Mucosa of descending colon (tissue), 3 donors: ENCODE data around the gene ADAMTSL1. TPM values are rescaled to one million over a fixed set of nuclear protein-coding genes. Genes with fewer than 3 reads are reported as not detected.

Experiments used
- ATAC-seq: fragments of 200-7000 bp; cut with Tn5 transposase; one replicate; pipeline ENCODE4 v1.9.1; 2020; ENCODE audit warnings: mild to moderate bottlenecking, moderate library complexity
- DNase-seq, 3 donors: peaks; one replicate each; pipeline ENCODE4 v3.0.0-alpha.2; 2020
- H3K36me3 ChIP-seq: fragments of 200-600 bp; one replicate; pipeline ENCODE4 v1.8.0; 2021; ENCODE audit warnings: low read depth, mild to moderate bottlenecking
- H3K4me1 ChIP-seq: fragments of 200-600 bp; one replicate; pipeline ENCODE4 v1.8.0; 2021; ENCODE audit warnings: low read depth, mild to moderate bottlenecking
- H3K4me3 ChIP-seq: fragments of 200-600 bp; one replicate; pipeline ENCODE4 v1.8.0; 2021; ENCODE audit warnings: mild to moderate bottlenecking
- H3K9me3 ChIP-seq: fragments of 200-600 bp; one replicate; pipeline ENCODE4 v1.8.0; 2021; ENCODE audit warnings: mild to moderate bottlenecking
- intact Hi-C, 2 donors: fragments of 100-400 bp; cut with DNase I in 1 of 2; cut with micrococcal nuclease in 1 of 2; formaldehyde crosslinking; loops; one replicate each; pipeline versions ENCODE4 v1.11.0 to v1.11.1; 2022; cut with DNase I, micrococcal nuclease
- total RNA-seq, 3 donors: library from RNA; stranded (reverse); fragmentation: NEBNext Ultra II Directional in 2 of 3; extraction: Animal tissue kit (Norgen Biotek cat#: 25700) in 2 of 3; gene quantifications; one replicate each; pipeline versions ENCODE4 v1.2.1 to v1.2.4, GENCODE V29; 2021 to 2023
- TF ChIP-seq, protein P1 (sequence below): fragments of 200-600 bp; IDR thresholded peaks from one replicate; pipeline ENCODE4 v1.8.0; 2022; ENCODE audit warnings: antibody characterized with exemption, mild to moderate bottlenecking
- donor health status: DM: no; HTN: no; CAD: no; lungs with moderate emphysema.
- donor health status: DM: no; HTN: no; CAD: no.
- donor health status: DM: no; HTN: yes; CAD: no.

ADAMTSL1 gene
- total RNA-seq, 3 donors from 2014 or later = 10.1 to 32.1 (median 22.6) TPM

DNA sequence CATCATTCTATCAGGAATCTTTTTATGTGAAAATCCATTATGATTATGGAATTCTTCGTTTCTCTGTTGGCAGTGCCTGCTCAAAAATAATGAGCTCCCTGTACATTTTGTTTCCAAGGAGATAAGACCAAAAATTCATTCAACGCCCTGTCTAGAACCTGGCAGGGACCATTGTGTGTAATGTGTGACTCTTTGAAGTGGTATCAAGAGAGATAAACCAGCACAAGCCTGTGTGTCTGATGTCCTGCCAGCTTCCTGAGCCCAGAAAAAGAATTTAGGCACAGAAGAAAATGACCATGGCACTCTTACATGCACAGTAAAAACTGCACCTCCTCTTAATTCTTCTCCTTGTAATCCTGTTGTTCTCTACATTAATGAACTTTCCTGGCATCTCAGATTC, 381.7 kb downstream of the ADAMTSL1 start:
- Histone ChIP-seq H3K4me3 (no peak overlapping the region), H3K36me3 (no peaks in the 10 kb centered on the region), H3K9me3 (no peaks in the 10 kb centered on the region), H3K4me1 (no peaks in the 10 kb centered on the region)
- TF ChIP-seq, protein P1, sequence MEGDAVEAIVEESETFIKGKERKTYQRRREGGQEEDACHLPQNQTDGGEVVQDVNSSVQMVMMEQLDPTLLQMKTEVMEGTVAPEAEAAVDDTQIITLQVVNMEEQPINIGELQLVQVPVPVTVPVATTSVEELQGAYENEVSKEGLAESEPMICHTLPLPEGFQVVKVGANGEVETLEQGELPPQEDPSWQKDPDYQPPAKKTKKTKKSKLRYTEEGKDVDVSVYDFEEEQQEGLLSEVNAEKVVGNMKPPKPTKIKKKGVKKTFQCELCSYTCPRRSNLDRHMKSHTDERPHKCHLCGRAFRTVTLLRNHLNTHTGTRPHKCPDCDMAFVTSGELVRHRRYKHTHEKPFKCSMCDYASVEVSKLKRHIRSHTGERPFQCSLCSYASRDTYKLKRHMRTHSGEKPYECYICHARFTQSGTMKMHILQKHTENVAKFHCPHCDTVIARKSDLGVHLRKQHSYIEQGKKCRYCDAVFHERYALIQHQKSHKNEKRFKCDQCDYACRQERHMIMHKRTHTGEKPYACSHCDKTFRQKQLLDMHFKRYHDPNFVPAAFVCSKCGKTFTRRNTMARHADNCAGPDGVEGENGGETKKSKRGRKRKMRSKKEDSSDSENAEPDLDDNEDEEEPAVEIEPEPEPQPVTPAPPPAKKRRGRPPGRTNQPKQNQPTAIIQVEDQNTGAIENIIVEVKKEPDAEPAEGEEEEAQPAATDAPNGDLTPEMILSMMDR = no peak
- intact Hi-C loops = no loop called here
- ATAC-seq (peak; percentile 45), DNase-seq (no peak)

DNA sequence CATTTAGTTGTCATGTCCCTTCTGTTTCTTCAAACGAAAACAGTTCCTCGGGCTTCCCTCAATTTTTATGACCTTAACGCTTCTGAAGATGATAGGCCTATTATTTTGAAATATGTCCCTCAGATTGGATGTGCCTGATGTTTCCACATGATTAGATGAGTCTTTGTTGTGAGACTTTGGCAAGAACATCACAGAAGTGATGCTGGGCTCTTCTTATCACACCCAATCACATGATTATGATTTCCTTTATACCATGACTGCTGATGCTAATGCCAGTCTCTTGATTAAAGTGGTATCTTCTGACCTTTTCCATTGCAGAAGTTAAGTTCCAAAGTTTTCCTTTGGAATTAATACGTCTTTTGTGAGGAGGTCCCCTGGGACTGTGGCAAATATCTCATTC, 383.4 kb downstream of the ADAMTSL1 start:
- DNase-seq (no peak), ATAC-seq (no peak)
- no peaks in the 10 kb centered on the region for H3K9me3 ChIP-seq
- no peaks in the 10 kb centered on the region for H3K36me3 ChIP-seq
- no peaks in the 10 kb centered on the region for H3K4me1 ChIP-seq
- intact Hi-C loops = no loop called here
- TF ChIP-seq, protein P1 = no peak
- H3K4me3 ChIP-seq = no peak overlapping the region

DNA sequence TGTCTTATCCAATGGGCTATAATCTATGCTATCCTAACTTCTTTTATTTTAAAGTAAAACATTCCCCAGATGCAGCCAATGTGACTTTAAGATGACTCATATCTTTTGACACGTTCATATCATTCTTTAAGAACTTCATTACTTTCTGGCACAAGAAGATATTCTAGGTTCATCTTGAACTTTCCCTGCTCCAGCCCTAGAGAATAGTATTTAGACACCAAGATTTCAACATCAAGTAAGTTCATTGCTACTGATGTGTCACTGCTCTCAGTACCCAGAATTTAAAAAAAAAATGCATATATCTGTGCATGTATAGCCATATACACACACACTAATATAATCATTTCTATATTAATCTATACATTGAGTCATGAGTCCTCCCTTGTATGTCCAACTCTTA, 383.8 kb downstream of the ADAMTSL1 start:
- Histone ChIP-seq H3K4me1 (no peaks in the 10 kb centered on the region), H3K4me3 (no peak overlapping the region), H3K36me3 (no peaks in the 10 kb centered on the region), H3K9me3 (no peaks in the 10 kb centered on the region)
- intact Hi-C loops = no loop called here
- ATAC-seq = no peak
- TF ChIP-seq, protein P1 = no peak
- DNase-seq = no peak

DNA sequence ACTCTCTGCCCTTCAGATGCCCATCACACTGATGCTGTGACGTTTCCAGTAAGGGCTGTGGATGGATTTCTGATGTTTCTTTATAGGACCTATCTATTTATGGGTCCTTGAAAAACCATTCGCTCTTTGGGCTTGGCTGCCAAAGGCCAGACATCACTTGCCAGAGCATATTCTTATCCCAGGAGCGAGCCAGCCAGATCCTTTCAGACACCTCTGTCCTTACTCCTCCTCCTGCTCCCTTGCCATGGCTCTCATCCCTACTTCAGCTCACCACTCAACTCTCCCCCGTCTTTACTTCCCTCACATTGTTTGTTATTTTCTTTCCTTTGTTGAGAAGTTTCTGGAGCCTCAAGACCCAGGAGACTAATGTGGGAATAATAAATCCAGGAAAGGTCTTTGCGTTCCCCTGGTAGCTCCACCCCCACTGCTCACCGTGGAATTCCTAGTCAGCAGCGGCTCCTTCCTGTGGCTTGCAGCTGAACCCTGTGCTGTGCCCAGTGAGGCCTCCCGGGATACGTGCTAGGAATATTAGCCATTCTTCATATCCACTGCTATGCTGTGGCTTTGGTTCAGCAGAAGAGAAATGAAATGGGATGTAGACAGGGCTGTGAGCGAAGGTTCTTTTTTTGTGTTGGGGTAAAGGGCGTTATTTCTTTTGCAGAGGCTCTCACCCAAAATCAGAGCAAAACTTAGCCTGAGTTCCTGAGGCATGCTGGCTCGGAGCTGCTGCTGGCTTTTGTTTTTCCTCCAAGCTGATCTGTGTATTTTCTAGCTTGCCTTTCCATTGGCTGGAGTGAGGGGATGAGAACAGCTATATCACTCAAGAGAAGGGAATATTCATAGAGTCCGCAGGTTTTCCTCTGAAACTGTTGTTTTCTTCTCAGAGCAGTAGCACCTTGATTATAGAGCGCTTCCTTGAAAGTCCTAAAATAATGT, 387.9 kb downstream of the ADAMTSL1 start:
- Histone ChIP-seq H3K4me1 (no peaks in the 10 kb centered on the region), H3K36me3 (no peaks in the 10 kb centered on the region), H3K9me3 (no peaks in the 10 kb centered on the region), H3K4me3 (no peak overlapping the region)
- ATAC-seq (no peak), DNase-seq (no peak)
- TF ChIP-seq, protein P1 = no peak
- intact Hi-C loops = no loop called here

DNA sequence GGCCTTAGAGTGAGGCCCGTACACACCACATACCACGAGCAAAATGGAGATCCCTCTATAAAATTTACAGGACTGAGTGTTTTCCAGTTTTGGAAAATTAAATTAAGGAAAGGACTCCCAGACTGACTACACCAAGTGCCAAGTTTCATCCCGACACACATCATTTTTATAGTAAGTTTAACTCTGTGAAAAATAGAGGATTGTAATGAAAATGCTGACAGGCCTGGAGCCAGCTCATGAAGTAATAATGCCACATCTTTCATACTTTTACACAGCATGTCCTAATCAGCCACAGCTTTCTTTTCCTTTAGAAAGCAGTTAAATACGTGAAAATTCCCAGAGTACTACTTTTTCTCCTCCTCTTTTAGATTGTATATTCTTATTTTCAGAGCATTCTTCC, 389.8 kb downstream of the ADAMTSL1 start:
- intact Hi-C loops = no loop called here
- TF ChIP-seq, protein P1 = no peak
- H3K4me3 ChIP-seq = no peak overlapping the region
- ATAC-seq = no peak
- no peaks in the 10 kb centered on the region for H3K36me3 ChIP-seq
- no peak for DNase-seq
- no peaks in the 10 kb centered on the region for H3K4me1 ChIP-seq
- H3K9me3 ChIP-seq = no peaks in the 10 kb centered on the region
